Psoas muscle (tissue), 8 donors: ENCODE results near the gene YPEL2. TPM values are rescaled to one million over a fixed set of nuclear protein-coding genes. Genes with fewer than 3 reads are reported as not detected.
"Not testable (repeated sequence)": the region's sequence is repeated elsewhere in the genome, so short reads cannot be mapped to it uniquely, and the experiment has no call there.

ENCODE experiments used
- ATAC-seq, 4 donors: fragments of 200-7000 bp; cut with Tn5 transposase; one replicate each; pipeline ENCODE4 v1.9.1; 2020; ENCODE audit warnings: moderate library complexity in 3 of 4, mild to moderate bottlenecking in 2 of 4
- DNase-seq, 2 donors: peaks; one replicate each; pipeline ENCODE4 v3.0.0-alpha.2; 2020
- H3K27ac ChIP-seq: fragments of 200-600 bp; one replicate; pipeline ENCODE4 v1.8.0; 2022
- H3K27me3 ChIP-seq, 3 donors: fragments of 200-600 bp in 1 of 3; one replicate each; pipeline versions ENCODE4 v1.6.1 to v1.8.0; 2013 to 2022; ENCODE audit warnings: low read length in 2 of 3, mild to moderate bottlenecking in 2 of 3, moderate library complexity in 1 of 3; ENCODE audit not compliant: insufficient read depth in 3 of 3
- H3K36me3 ChIP-seq, 2 donors: fragments of 200-600 bp in 1 of 2; one replicate each; pipeline versions ENCODE4 v1.6.1 to v1.8.0; 2013 to 2022; ENCODE audit warnings: low read depth in 1 of 2, mild to moderate bottlenecking in 1 of 2, moderate library complexity in 1 of 2; ENCODE audit not compliant: insufficient read depth in 1 of 2
- H3K4me1 ChIP-seq: fragments of 200-600 bp; one replicate; pipeline ENCODE4 v1.8.0; 2022
- H3K4me3 ChIP-seq: fragments of 200-600 bp; one replicate; pipeline ENCODE4 v1.8.0; 2022; ENCODE audit warnings: mild to moderate bottlenecking
- H3K9me3 ChIP-seq: fragments of 200-600 bp; one replicate; pipeline ENCODE4 v1.8.0; 2022
- WGBS, 3 donors: extraction: QIAGEN DNeasy Blood & Tissue Kit; methylation state at CpG; one replicate each; pipeline versions ENCODE4 v1.1.6 to v1.1.7; 2013; 5-methylcytosine and 5-hydroxymethylcytosine counted together
- intact Hi-C, 2 donors: fragments of 100-400 bp; cut with DNase I; formaldehyde crosslinking; loops; one replicate each; pipeline versions ENCODE4 v1.11.0 to v1.14.2; 2022
- polyA plus RNA-seq, 3 donors: library from polyadenylated mRNA; stranded (reverse); fragments of 200-250 nt; gene quantifications; one replicate each; pipeline ENCODE4 v1.2.3, GENCODE V29; 2013
- total RNA-seq, 4 donors: library from RNA; stranded (reverse); fragmentation: NEBNext Ultra II Directional in 2 of 4; extraction: Animal tissue kit (Norgen Biotek cat#: 25700) in 2 of 4; gene quantifications; one replicate each; pipeline versions ENCODE4 v1.2.1 to v1.2.4, GENCODE V29; 2021 to 2023
- TF ChIP-seq, protein P1 (sequence below): fragments of 200-600 bp; IDR thresholded peaks from one replicate; pipeline ENCODE4 v1.8.0; 2022; ENCODE audit warnings: antibody characterized with exemption
- donor health status: healthy with polysubstance abuse.
- donor health status: DM: no; HTN: no; CAD: no; lungs with moderate emphysema.
- donor health status: Bipolar disorder and iron deficiency.
- donor health status: healthy.
- donor health status: DM: yes; HTN: yes; CAD: no.
- donor health status: DM: no; HTN: no; CAD: no.
- donor health status: DM: no; HTN: no; CAD: no.
- donor health status: DM: yes; HTN: yes; CAD: no.

YPEL2 gene
- total and polyA plus RNA-seq, 7 donors: 1.9 to 47.8 (median 19.9) TPM

DNA sequence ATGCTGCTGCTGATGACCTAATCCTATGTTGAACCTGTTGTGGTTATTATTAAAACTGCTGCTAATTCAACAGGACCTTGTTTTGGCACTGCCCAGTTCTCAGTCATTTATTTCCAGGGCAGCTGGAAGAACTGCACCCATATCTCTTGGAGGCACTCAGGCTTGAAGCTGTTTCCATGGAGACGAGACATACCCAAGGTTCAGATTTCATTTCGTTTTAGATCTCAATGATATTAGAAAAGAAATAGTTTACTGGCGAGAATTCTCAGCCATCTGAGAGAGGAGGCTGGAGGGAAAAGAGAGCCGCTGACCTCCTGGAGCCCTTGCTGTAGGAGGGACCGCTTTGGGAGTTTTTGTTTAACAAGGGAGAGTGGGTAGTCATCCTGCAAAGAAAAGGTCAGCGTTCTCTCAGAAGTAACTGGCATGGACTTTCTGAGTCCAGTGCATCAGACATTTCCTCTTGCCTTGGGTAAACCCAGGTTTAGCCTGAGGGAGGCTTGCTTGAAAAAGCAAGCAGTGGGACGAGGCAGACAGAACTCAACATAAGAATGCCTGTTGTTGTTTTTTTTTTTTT is 75.4 kb downstream of the YPEL2 start:
- H3K27me3 ChIP-seq: no peaks in the 10 kb centered on the region
- no peak overlapping the region for H3K4me3 ChIP-seq
- ATAC-seq (peak in 3 of 4 donors; percentile 74 to 85 (median 79)), DNase-seq (no peak)
- 20 to 45% (median 23%) methylated on average over 7 of the region's 7 CpGs for WGBS, 3 donors
- H3K4me1 ChIP-seq: peaks cover 20% of the 10 kb centered on the region
- TF ChIP-seq, protein P1, sequence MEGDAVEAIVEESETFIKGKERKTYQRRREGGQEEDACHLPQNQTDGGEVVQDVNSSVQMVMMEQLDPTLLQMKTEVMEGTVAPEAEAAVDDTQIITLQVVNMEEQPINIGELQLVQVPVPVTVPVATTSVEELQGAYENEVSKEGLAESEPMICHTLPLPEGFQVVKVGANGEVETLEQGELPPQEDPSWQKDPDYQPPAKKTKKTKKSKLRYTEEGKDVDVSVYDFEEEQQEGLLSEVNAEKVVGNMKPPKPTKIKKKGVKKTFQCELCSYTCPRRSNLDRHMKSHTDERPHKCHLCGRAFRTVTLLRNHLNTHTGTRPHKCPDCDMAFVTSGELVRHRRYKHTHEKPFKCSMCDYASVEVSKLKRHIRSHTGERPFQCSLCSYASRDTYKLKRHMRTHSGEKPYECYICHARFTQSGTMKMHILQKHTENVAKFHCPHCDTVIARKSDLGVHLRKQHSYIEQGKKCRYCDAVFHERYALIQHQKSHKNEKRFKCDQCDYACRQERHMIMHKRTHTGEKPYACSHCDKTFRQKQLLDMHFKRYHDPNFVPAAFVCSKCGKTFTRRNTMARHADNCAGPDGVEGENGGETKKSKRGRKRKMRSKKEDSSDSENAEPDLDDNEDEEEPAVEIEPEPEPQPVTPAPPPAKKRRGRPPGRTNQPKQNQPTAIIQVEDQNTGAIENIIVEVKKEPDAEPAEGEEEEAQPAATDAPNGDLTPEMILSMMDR: no peak
- intact Hi-C loops: no loop called here
- H3K9me3 ChIP-seq: peaks cover 5% of the 10 kb centered on the region
- peaks cover 0 to 28% of the 10 kb centered on the region in 2 donors for H3K36me3 ChIP-seq
- peak overlapping the region; percentile 71 for H3K27ac ChIP-seq

DNA sequence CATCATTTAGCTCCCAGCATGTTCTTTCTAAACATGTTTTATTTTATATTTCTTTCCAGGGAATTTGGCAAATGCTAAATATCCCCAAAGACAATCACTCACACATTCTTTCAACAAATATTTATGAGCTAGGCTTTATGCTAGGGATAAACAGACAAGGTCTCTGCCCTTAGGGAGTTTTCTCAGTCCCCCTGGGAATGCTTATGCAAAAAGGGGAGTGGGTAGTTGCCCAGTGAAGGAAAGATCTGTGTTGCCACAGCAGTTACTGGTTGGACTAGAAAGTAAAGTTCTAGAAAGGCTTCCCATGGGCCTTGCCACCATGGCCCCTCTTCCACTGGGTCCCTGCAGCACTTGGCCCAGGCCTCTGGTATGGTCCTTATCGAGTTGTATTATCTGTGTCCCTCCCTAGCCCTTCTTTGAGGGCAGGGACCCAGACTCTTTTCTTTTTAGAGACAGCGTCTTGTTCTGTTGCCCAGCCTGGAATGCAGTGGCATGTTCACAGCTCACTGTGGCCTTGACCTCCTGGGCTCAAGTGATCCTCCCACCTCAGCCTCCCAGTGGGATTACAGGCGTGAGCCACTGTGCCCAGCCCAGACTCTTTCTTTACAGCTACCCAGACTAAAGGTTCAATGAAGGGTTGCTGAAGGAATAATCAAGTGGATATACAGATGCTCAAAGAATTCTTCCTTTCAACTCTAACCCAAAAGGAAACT is 78.0 kb downstream of the YPEL2 start:
- TF ChIP-seq, protein P1: no peak
- no peak for DNase-seq
- WGBS, 3 donors: 87 to 91% (median 88%) methylated on average over 3 of the region's 3 CpGs

DNA sequence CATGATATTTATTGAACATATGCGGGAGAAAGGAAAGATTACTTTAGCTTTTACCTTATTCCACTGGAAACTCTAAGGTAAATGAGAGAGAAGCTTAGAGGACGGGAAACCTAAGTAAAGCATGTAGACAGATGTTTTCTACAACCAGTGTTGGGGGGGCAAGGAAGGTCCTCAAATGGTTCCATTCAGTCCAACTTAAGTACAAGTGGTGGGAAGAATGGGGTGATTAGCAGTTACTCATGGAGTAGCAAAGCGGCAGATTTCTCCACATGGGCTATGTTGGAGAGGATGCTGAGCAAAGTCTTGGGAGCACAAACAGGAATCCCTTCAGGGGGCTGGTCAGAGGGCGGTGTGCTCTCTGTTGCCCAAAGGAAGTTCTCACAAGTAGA is 78.6 kb downstream of the YPEL2 start:
- H3K4me1 ChIP-seq: peaks cover 20% of the 10 kb centered on the region
- DNase-seq (no peak), ATAC-seq (no peak)
- H3K27ac ChIP-seq: no peak overlapping the region
- TF ChIP-seq, protein P1: no peak
- 97 to 98% (median 97%) methylated on average over 4 of the region's 4 CpGs for WGBS, 3 donors
- H3K4me3 ChIP-seq: no peak overlapping the region
- H3K27me3 ChIP-seq: no peaks in the 10 kb centered on the region
- peaks cover 5% of the 10 kb centered on the region for H3K9me3 ChIP-seq
- no peaks in the 10 kb centered on the region for H3K36me3 ChIP-seq
- intact Hi-C loops: no loop called here

More for the DNA sequence above, 78.0 kb downstream of the YPEL2 start:
- no peak for ATAC-seq
- Histone ChIP-seq H3K27me3 (no peaks in the 10 kb centered on the region), H3K36me3 (peaks cover 0 to 5% of the 10 kb centered on the region in 2 donors), H3K4me3 (no peak overlapping the region), H3K27ac (no peak overlapping the region), H3K9me3 (peaks cover 5% of the 10 kb centered on the region), H3K4me1 (peaks cover 20% of the 10 kb centered on the region)
- intact Hi-C loops: no loop called here

DNA sequence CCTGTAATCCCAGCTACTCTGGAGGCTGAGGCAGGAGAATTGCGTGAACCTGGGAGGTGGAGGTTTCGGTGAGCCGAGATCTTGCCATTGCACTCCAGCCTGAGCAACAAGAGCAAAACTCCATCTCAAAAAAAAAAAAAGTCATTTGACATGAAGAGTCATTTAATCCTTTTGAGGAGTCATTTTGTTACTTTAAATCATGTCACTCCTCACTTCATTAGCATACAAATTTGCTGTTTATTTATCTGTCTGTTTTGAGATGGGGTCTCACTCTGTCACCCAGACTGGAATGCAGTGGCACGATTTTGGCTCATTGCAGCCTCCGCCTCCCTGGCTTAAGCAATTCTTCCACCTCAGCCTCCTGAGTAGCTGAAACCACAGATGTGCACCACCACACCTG is 81.0 kb downstream of the YPEL2 start:
- H3K9me3 ChIP-seq, H3K27me3 ChIP-seq, H3K4me1 ChIP-seq, H3K4me3 ChIP-seq, DNase-seq, intact Hi-C loops, H3K27ac ChIP-seq, ATAC-seq, H3K36me3 ChIP-seq: not testable (repeated sequence)
- WGBS, 3 donors: 86 to 90% (median 88%) methylated on average over 5 of the region's 5 CpGs

DNA sequence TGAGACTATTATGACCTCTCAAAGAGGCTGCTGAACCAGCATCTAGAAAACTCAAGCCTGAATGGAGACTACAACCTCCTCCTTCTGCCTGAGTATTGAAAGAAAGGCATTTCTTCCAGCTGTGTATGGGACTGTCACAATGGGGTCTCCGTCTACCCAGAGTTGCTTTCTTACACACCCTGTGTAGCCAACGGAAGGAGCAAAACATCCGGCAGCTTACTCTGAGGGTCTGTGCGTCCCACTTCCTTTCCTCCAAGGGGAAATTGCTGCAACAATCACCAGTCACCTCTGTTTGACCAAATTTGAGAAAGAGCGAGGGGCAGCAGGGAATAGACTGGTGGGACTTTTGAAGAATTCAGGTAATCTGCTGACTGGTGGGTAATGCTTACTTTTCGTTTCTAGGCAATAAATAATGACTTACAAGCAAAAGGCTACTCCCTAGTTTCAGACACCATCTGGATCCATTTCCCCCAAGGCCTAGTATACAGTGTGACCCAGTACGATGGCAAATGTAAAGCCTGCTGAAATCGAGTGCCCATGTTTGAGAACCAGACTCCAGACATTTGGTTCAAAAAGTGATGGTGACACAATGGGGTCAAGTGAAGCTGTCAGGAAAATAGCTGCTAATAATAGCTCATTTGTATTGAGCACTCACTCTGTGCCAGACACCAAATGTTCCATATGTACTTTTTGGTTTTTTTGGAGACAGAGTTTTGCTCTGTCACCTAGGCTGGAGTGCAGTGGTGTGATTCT is 81.7 kb downstream of the YPEL2 start:
- H3K36me3 ChIP-seq: no peaks in the 10 kb centered on the region
- TF ChIP-seq, protein P1: no peak
- no peak for DNase-seq
- H3K4me3 ChIP-seq: no peak overlapping the region
- H3K27ac ChIP-seq: peak overlapping the region; percentile 16
- intact Hi-C loops: no loop called here
- no peaks in the 10 kb centered on the region for H3K27me3 ChIP-seq
- 61 to 67% (median 64%) methylated on average over 8 of the region's 8 CpGs for WGBS, 3 donors
- H3K4me1 ChIP-seq: no peaks in the 10 kb centered on the region
- peaks cover 5% of the 10 kb centered on the region for H3K9me3 ChIP-seq
- peak in 2 of 4 donors; percentile 31 to 34 for ATAC-seq
